ENCODE measurements around the gene PHF21A. TPM values are rescaled to one million over a fixed set of nuclear protein-coding genes. Genes with fewer than 3 reads are reported as not detected.

The PHF21A gene
- total and polyA plus RNA-seq, 2 of the 13 experiments (the other 11 are each of a cell fraction or from before 2014, with no cell fraction given): 4.1 to 34.6 TPM

- TF ChIP-seq ARID5B (CRISPR knock-in tag; IDR thresholded peaks at IDR 0.05) (no peak), ZNF800 (CRISPR knock-in tag; IDR thresholded peaks at IDR 0.05) (no peak), NKX3-1 (CRISPR knock-in tag; IDR thresholded peaks at IDR 0.05) (no peak), HNRNPUL1 (IDR thresholded peaks at IDR 0.05; ENCODE audit: low read depth, low read length) (no peak), JUN (CRISPR knock-in tag; IDR thresholded peaks at IDR 0.05) (no peak; the same call in 1 of the 2 replicates), EED (CRISPR knock-in tag; IDR thresholded peaks at IDR 0.05) (no peak), SP2 (CRISPR knock-in tag; IDR thresholded peaks at IDR 0.05) (peak; percentile 94), ZSCAN25 (CRISPR knock-in tag; IDR thresholded peaks at IDR 0.05) (no peak; the same call in 1 of the 2 replicates), ZMYM2 (CRISPR knock-in tag; IDR thresholded peaks at IDR 0.05) (no peak), ZNF460 (CRISPR knock-in tag; IDR thresholded peaks at IDR 0.05; ENCODE audit: borderline replicate concordance) (no peak), RXRA (CRISPR knock-in tag; IDR thresholded peaks at IDR 0.05) (peak; percentile 23; the same call in 1 of the 2 replicates), THRA (CRISPR knock-in tag; IDR thresholded peaks at IDR 0.05; ENCODE audit: borderline replicate concordance) (no peak), ZNF10 (CRISPR knock-in tag; IDR thresholded peaks at IDR 0.05; ENCODE audit: borderline replicate concordance, low read depth) (no peak), RBM22 (optimal IDR thresholded peaks at IDR 0.05; ENCODE audit: low read length) (no peak), TMF1 (CRISPR knock-in tag; IDR thresholded peaks at IDR 0.05; ENCODE audit: low read depth) (no peak), TCF7L2 (IDR thresholded peaks at IDR 0.05; ENCODE audit: low read depth, low read length) (no peak), ZNF12 (CRISPR knock-in tag; IDR thresholded peaks at IDR 0.05) (no peak), ZNF3 (CRISPR knock-in tag; IDR thresholded peaks at IDR 0.05) (no peak), GFI1 (CRISPR knock-in tag; IDR thresholded peaks at IDR 0.05; ENCODE audit: borderline replicate concordance) (no peak), ZSCAN12 (CRISPR knock-in tag; IDR thresholded peaks at IDR 0.05) (no peak), ISL2 (CRISPR knock-in tag; IDR thresholded peaks at IDR 0.05) (no peak; the same call in 1 of the 2 replicates), ZFP90 (CRISPR knock-in tag; IDR thresholded peaks at IDR 0.05; ENCODE audit: borderline replicate concordance) (peak; percentile 74; the same call in 1 of the 2 replicates), ZNF235 (CRISPR knock-in tag; IDR thresholded peaks at IDR 0.05; ENCODE audit: borderline replicate concordance) (no peak), NFKBIZ (CRISPR knock-in tag; IDR thresholded peaks at IDR 0.05) (no peak), ADNP (CRISPR knock-in tag; IDR thresholded peaks at IDR 0.05) (no peak), HNF4A (CRISPR knock-in tag; IDR thresholded peaks at IDR 0.05) (peak; percentile 58)
These were observed 203.5 kb downstream of the PHF21A start, which contains the start of gene PEX16 (continued) for GRCh38 chr11:45917623-45918330.
